ENCODE data around the gene TMEM30B. TPM values are rescaled to one million over a fixed set of nuclear protein-coding genes. Genes with fewer than 3 reads are reported as not detected.

The TMEM30B gene
- total and polyA plus RNA-seq, 4 donors, result 3.0 to 7.4 (median 5.6) TPM

DNA sequence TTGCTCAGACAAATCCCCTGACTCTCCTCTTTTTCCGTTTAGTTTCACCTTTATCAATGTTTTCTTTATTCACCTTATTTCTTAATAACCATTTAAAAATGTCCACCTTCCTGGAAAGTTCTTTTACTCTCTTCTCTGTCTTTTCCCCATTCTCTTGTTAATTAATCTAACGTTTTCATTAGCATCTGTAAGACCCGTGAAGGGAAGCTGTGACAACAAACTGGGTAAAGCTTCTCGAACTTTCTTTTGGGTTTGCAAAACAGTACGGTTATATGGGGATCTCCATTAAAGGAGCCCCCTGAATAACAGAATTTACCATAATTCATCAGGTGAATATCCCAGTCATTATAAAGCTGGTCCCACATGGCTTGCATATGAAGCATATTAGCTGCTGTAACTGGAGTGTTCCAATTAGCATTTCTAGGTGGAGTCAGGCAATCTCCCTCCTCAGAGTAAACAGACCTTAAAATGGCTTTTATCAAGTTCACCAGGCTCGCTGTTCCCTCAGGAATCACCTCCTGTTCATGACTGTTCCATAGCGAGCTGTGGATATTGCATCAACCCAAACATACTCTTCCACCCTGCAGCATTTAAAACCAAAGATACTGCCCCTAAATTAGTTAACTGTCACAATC, 42.4 kb downstream of the TMEM30B start:
- H3K4me3 ChIP-seq (ENCODE audit: low read depth in 1 of 3, low read length in 3 of 3), result no peak overlapping the region
- 73% methylated on average over 7 of the region's 7 CpGs for WGBS
- no peak for TF ChIP-seq EGR1 (IDR thresholded peaks at IDR 0.05; ENCODE audit: low read depth in 2 of 2)
- no peak for TF ChIP-seq TAF1 (conservative IDR thresholded peaks at IDR 0.05)
- no peak for TF ChIP-seq YY1 (IDR thresholded peaks at IDR 0.05)
- TF ChIP-seq JUND (IDR thresholded peaks at IDR 0.05), result no peak
- TF ChIP-seq, protein P1, sequence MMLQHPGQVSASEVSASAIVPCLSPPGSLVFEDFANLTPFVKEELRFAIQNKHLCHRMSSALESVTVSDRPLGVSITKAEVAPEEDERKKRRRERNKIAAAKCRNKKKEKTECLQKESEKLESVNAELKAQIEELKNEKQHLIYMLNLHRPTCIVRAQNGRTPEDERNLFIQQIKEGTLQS (IDR thresholded peaks at IDR 0.05), result no peak
- TF ChIP-seq GABPA (IDR thresholded peaks at IDR 0.05 in 1 of 2, conservative IDR thresholded peaks at IDR 0.05 in 1 of 2), result no peak
- no peak for TF ChIP-seq FOXA2 (IDR thresholded peaks at IDR 0.05)
- no peak for TF ChIP-seq SP1 (IDR thresholded peaks at IDR 0.05)
- no peak for TF ChIP-seq FOXA1 (IDR thresholded peaks at IDR 0.05)
- TF ChIP-seq, protein P2, sequence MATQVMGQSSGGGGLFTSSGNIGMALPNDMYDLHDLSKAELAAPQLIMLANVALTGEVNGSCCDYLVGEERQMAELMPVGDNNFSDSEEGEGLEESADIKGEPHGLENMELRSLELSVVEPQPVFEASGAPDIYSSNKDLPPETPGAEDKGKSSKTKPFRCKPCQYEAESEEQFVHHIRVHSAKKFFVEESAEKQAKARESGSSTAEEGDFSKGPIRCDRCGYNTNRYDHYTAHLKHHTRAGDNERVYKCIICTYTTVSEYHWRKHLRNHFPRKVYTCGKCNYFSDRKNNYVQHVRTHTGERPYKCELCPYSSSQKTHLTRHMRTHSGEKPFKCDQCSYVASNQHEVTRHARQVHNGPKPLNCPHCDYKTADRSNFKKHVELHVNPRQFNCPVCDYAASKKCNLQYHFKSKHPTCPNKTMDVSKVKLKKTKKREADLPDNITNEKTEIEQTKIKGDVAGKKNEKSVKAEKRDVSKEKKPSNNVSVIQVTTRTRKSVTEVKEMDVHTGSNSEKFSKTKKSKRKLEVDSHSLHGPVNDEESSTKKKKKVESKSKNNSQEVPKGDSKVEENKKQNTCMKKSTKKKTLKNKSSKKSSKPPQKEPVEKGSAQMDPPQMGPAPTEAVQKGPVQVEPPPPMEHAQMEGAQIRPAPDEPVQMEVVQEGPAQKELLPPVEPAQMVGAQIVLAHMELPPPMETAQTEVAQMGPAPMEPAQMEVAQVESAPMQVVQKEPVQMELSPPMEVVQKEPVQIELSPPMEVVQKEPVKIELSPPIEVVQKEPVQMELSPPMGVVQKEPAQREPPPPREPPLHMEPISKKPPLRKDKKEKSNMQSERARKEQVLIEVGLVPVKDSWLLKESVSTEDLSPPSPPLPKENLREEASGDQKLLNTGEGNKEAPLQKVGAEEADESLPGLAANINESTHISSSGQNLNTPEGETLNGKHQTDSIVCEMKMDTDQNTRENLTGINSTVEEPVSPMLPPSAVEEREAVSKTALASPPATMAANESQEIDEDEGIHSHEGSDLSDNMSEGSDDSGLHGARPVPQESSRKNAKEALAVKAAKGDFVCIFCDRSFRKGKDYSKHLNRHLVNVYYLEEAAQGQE (IDR thresholded peaks at IDR 0.05), result no peak
- TF ChIP-seq, protein P3, sequence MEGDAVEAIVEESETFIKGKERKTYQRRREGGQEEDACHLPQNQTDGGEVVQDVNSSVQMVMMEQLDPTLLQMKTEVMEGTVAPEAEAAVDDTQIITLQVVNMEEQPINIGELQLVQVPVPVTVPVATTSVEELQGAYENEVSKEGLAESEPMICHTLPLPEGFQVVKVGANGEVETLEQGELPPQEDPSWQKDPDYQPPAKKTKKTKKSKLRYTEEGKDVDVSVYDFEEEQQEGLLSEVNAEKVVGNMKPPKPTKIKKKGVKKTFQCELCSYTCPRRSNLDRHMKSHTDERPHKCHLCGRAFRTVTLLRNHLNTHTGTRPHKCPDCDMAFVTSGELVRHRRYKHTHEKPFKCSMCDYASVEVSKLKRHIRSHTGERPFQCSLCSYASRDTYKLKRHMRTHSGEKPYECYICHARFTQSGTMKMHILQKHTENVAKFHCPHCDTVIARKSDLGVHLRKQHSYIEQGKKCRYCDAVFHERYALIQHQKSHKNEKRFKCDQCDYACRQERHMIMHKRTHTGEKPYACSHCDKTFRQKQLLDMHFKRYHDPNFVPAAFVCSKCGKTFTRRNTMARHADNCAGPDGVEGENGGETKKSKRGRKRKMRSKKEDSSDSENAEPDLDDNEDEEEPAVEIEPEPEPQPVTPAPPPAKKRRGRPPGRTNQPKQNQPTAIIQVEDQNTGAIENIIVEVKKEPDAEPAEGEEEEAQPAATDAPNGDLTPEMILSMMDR (IDR thresholded peaks at IDR 0.05; ENCODE audit: low read depth, low read length, missing input control), result no peak

DNA sequence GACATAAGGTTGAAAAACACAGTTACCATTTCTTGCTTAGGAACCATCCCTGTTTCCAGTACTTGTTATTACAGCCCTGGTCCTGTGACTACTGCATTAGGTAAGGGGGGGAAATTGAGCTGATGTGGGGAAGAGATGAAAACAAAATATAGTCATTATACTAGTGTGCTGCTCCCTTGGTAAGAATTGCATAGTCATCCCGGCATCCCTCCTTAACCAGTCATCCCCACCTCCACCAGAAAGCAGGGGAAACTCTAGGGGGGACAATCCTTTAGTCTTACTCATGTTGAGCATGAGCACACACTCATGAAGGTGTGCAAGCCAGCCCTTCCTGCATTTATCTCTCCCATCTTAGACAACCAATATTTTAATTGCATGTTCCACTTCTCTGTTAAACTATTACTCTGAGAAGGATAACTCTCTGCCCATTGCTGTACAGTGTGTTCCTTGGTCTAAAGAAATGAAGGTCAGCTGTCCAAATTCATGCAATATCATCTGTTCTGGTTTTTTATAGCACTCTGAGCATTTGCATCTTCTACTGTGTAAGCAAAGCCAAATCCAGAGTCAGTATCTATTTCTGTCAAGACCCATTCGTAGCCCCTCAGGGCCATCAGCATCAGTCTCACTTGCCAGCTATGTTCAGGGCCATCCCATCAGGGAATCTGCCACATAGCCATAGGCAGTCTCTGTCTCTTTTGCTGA, 46.8 kb downstream of the TMEM30B start:
- TF ChIP-seq JUND (IDR thresholded peaks at IDR 0.05), result no peak
- TF ChIP-seq, protein P4, sequence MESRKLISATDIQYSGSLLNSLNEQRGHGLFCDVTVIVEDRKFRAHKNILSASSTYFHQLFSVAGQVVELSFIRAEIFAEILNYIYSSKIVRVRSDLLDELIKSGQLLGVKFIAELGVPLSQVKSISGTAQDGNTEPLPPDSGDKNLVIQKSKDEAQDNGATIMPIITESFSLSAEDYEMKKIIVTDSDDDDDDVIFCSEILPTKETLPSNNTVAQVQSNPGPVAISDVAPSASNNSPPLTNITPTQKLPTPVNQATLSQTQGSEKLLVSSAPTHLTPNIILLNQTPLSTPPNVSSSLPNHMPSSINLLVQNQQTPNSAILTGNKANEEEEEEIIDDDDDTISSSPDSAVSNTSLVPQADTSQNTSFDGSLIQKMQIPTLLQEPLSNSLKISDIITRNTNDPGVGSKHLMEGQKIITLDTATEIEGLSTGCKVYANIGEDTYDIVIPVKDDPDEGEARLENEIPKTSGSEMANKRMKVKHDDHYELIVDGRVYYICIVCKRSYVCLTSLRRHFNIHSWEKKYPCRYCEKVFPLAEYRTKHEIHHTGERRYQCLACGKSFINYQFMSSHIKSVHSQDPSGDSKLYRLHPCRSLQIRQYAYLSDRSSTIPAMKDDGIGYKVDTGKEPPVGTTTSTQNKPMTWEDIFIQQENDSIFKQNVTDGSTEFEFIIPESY (IDR thresholded peaks at IDR 0.05), result no peak
- no peak for TF ChIP-seq YY1 (IDR thresholded peaks at IDR 0.05)
- TF ChIP-seq, protein P1 (IDR thresholded peaks at IDR 0.05), result no peak
- no peak for TF ChIP-seq HNF4G (IDR thresholded peaks at IDR 0.05)
- TF ChIP-seq FOXA1 (IDR thresholded peaks at IDR 0.05), result no peak

More for the DNA sequence above, 42.4 kb downstream of the TMEM30B start:
- no peaks in the 10 kb centered on the region for H3K27me3 ChIP-seq (ENCODE audit: control insufficient read depth in 4 of 4, insufficient read depth in 4 of 4, low read length in 3 of 4)
- no peaks in the 10 kb centered on the region for H3K36me3 ChIP-seq (ENCODE audit: control insufficient read depth in 4 of 4, insufficient read depth in 3 of 4, low read depth in 1 of 4, low read length in 3 of 4)
- H3K27ac ChIP-seq (ENCODE audit: low read depth in 1 of 2, low read length in 2 of 2), result no peak overlapping the region
- peaks cover 3 to 13% (median 6%) of the 10 kb centered on the region in 4 donors for H3K9me3 ChIP-seq (ENCODE audit: control insufficient read depth in 4 of 4, low read length in 3 of 4)
- peaks cover 0 to 1% (median 0%) of the 10 kb centered on the region in 4 donors for H3K4me1 ChIP-seq (ENCODE audit: control insufficient read depth in 4 of 4, insufficient read depth in 4 of 4, low read length in 3 of 4)
- DNase-seq (ENCODE audit: low spot score), result no peak
- H3K9ac ChIP-seq (ENCODE audit: low read depth in 1 of 2, low read length in 2 of 2), result no peak overlapping the region

More for the DNA sequence above, 46.8 kb downstream of the TMEM30B start:
- DNase-seq (ENCODE audit: low spot score), result no peak
- Histone ChIP-seq H3K4me1 (ENCODE audit: control insufficient read depth in 4 of 4, insufficient read depth in 4 of 4, low read length in 3 of 4) (no peaks in the 10 kb centered on the region), H3K27ac (ENCODE audit: low read depth in 1 of 2, low read length in 2 of 2) (no peak overlapping the region), H3K36me3 (ENCODE audit: control insufficient read depth in 4 of 4, insufficient read depth in 3 of 4, low read depth in 1 of 4, low read length in 3 of 4) (no peaks in the 10 kb centered on the region), H3K9ac (ENCODE audit: low read depth in 1 of 2, low read length in 2 of 2) (no peak overlapping the region), H3K27me3 (ENCODE audit: control insufficient read depth in 4 of 4, insufficient read depth in 4 of 4, low read length in 3 of 4) (no peaks in the 10 kb centered on the region), H3K9me3 (ENCODE audit: control insufficient read depth in 4 of 4, low read length in 3 of 4) (no peaks in the 10 kb centered on the region), H3K4me3 (ENCODE audit: low read depth in 1 of 3, low read length in 3 of 3) (no peak overlapping the region)
- WGBS, result 85% methylated on average over 2 of the region's 2 CpGs
